ENCODE data around the gene C1orf21. TPM values are rescaled to one million over a fixed set of nuclear protein-coding genes. Genes with fewer than 3 reads are reported as not detected.

C1orf21 gene
- total RNA-seq, 1 experiment from 2014 or later, result 28.5 TPM

DNA sequence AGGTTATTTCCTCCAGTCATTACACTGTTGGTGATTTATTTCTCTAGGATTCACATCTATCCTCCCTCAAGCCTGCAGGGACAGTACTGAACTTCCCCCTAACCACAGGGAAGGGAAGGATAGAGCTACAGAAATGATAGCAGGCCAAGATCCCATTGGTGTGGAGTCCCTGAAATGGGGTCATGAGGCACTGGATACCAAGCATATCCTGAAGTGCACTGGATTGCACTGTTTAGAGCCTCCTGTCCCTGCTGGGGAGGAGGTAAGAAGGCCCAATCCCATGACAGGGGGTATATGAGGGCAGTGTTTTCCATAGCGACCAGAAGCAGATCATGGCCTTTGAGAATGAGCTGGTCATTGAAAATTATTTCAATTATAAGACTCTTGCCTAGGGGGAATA lies 56.8 kb downstream of the C1orf21 start:
- ChIA-PET POLR2A (no interaction called here), CTCF (interaction anchor here (0.6 kb wide), 1 partner anchor 105 kb away, joined by 4 read pairs; no protein-coding TSS in a partner anchor)
- no peak overlapping the region for H3K4me3 Mint-ChIP-seq
- peaks cover 14% of the 10 kb centered on the region for H3K4me1 Mint-ChIP-seq
- no peaks in the 10 kb centered on the region for H3K36me3 Mint-ChIP-seq
- TF ChIP-seq ZNF219 (CRISPR knock-in tag; IDR thresholded peaks at IDR 0.05; ENCODE audit: borderline replicate concordance) (no peak), ATF1 (CRISPR knock-in tag; IDR thresholded peaks at IDR 0.05) (no peak), SMAD4 (CRISPR knock-in tag; IDR thresholded peaks at IDR 0.05) (no peak), CBFB (CRISPR knock-in tag; IDR thresholded peaks at IDR 0.05; ENCODE audit: low read depth) (no peak), OVOL2 (CRISPR knock-in tag; IDR thresholded peaks at IDR 0.05; ENCODE audit: borderline replicate concordance) (no peak), FOXP1 (CRISPR knock-in tag; IDR thresholded peaks at IDR 0.05; ENCODE audit: borderline replicate concordance) (no peak), ZNF396 (CRISPR knock-in tag; IDR thresholded peaks at IDR 0.05; ENCODE audit: borderline replicate concordance) (no peak), ZNF232 (CRISPR knock-in tag; IDR thresholded peaks at IDR 0.05) (no peak), RORB (CRISPR knock-in tag; IDR thresholded peaks at IDR 0.05) (no peak), NFE2L1 (CRISPR knock-in tag; IDR thresholded peaks at IDR 0.05) (no peak), GTF2I (CRISPR knock-in tag; conservative IDR thresholded peaks at IDR 0.05) (no peak)
- TF ChIP-seq, protein P1, sequence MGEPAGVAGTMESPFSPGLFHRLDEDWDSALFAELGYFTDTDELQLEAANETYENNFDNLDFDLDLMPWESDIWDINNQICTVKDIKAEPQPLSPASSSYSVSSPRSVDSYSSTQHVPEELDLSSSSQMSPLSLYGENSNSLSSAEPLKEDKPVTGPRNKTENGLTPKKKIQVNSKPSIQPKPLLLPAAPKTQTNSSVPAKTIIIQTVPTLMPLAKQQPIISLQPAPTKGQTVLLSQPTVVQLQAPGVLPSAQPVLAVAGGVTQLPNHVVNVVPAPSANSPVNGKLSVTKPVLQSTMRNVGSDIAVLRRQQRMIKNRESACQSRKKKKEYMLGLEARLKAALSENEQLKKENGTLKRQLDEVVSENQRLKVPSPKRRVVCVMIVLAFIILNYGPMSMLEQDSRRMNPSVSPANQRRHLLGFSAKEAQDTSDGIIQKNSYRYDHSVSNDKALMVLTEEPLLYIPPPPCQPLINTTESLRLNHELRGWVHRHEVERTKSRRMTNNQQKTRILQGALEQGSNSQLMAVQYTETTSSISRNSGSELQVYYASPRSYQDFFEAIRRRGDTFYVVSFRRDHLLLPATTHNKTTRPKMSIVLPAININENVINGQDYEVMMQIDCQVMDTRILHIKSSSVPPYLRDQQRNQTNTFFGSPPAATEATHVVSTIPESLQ (CRISPR knock-in tag; IDR thresholded peaks at IDR 0.05), result no peak
- TF ChIP-seq, protein P2, sequence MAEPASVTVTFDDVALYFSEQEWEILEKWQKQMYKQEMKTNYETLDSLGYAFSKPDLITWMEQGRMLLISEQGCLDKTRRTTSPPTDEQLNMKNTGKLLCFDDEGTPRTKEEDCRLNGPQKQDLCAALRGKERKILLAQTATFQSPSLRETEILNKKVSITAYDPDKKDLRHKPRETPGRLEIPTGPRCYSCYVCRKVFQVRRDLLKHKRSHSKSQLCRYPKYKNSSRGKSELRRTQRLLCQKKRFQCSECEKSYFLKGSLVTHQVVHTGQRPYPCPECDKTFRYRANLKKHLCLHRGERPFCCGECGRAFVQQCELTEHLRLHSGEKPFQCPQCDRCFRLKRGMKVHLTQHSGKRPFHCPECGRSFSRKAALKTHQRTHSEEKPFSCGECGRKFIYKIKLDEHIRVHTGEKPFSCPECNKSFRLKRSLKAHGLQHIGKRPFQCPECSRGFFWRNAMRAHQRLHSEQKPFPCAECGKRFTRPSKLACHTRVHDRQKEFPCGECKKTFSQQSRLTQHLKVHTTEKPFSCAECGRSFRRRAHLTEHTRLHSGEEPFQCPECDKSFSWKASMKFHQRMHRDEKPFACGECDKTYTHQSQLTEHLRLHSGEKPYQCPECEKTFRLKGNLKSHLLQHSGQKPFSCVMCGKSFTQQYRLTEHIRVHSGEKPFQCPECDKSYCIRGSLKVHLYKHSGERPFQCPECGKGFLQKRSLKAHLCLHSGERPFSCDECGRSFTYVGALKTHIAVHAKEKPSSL (CRISPR knock-in tag; conservative IDR thresholded peaks at IDR 0.05), result no peak
- TF ChIP-seq, protein P3, sequence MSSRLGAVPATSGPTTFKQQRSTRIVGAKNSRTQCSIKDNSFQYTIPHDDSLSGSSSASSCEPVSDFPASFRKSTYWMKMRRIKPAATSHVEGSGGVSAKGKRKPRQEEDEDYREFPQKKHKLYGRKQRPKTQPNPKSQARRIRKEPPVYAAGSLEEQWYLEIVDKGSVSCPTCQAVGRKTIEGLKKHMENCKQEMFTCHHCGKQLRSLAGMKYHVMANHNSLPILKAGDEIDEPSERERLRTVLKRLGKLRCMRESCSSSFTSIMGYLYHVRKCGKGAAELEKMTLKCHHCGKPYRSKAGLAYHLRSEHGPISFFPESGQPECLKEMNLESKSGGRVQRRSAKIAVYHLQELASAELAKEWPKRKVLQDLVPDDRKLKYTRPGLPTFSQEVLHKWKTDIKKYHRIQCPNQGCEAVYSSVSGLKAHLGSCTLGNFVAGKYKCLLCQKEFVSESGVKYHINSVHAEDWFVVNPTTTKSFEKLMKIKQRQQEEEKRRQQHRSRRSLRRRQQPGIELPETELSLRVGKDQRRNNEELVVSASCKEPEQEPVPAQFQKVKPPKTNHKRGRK (CRISPR knock-in tag; IDR thresholded peaks at IDR 0.05; ENCODE audit: borderline replicate concordance), result no peak
- TF ChIP-seq, protein P4, sequence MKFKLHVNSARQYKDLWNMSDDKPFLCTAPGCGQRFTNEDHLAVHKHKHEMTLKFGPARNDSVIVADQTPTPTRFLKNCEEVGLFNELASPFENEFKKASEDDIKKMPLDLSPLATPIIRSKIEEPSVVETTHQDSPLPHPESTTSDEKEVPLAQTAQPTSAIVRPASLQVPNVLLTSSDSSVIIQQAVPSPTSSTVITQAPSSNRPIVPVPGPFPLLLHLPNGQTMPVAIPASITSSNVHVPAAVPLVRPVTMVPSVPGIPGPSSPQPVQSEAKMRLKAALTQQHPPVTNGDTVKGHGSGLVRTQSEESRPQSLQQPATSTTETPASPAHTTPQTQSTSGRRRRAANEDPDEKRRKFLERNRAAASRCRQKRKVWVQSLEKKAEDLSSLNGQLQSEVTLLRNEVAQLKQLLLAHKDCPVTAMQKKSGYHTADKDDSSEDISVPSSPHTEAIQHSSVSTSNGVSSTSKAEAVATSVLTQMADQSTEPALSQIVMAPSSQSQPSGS (CRISPR knock-in tag; IDR thresholded peaks at IDR 0.05; ENCODE audit: borderline replicate concordance, low read depth), result no peak
- TF ChIP-seq, protein P5, sequence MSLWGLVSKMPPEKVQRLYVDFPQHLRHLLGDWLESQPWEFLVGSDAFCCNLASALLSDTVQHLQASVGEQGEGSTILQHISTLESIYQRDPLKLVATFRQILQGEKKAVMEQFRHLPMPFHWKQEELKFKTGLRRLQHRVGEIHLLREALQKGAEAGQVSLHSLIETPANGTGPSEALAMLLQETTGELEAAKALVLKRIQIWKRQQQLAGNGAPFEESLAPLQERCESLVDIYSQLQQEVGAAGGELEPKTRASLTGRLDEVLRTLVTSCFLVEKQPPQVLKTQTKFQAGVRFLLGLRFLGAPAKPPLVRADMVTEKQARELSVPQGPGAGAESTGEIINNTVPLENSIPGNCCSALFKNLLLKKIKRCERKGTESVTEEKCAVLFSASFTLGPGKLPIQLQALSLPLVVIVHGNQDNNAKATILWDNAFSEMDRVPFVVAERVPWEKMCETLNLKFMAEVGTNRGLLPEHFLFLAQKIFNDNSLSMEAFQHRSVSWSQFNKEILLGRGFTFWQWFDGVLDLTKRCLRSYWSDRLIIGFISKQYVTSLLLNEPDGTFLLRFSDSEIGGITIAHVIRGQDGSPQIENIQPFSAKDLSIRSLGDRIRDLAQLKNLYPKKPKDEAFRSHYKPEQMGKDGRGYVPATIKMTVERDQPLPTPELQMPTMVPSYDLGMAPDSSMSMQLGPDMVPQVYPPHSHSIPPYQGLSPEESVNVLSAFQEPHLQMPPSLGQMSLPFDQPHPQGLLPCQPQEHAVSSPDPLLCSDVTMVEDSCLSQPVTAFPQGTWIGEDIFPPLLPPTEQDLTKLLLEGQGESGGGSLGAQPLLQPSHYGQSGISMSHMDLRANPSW (CRISPR knock-in tag; conservative IDR thresholded peaks at IDR 0.05; ENCODE audit: low read depth), result no peak
- TF ChIP-seq, protein P6, sequence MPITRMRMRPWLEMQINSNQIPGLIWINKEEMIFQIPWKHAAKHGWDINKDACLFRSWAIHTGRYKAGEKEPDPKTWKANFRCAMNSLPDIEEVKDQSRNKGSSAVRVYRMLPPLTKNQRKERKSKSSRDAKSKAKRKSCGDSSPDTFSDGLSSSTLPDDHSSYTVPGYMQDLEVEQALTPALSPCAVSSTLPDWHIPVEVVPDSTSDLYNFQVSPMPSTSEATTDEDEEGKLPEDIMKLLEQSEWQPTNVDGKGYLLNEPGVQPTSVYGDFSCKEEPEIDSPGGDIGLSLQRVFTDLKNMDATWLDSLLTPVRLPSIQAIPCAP (CRISPR knock-in tag; IDR thresholded peaks at IDR 0.05), result no peak
- no peak for ATAC-seq
- H3K27ac Mint-ChIP-seq, result no peak overlapping the region
- no peaks in the 10 kb centered on the region for H3K27me3 Mint-ChIP-seq (ENCODE audit: low read depth)
- H3K9me3 Mint-ChIP-seq, result no peaks in the 10 kb centered on the region
- no peak for DNase-seq (ENCODE audit: low spot score)

All from WTC11 (cell line).